PC-9 (cell line): ENCODE data around the gene ADPGK.

ENCODE experiments used
- EZH2 ChIP-seq: fragments of 200-600 bp; sonication (generic); IDR thresholded peaks from 2 replicates; pipeline ENCODE4 v1.8.0; 2017; ENCODE audit warnings: antibody characterized with exemption, low read depth
- TF ChIP-seq, protein P1 (sequence below): fragments of 200-600 bp; sonication (generic); conservative IDR thresholded peaks from 2 replicates; pipeline ENCODE4 v1.6.1; 2017; ENCODE audit warnings: mixed run types, antibody characterized with exemption, mild to moderate bottlenecking, moderate library complexity

DNA sequence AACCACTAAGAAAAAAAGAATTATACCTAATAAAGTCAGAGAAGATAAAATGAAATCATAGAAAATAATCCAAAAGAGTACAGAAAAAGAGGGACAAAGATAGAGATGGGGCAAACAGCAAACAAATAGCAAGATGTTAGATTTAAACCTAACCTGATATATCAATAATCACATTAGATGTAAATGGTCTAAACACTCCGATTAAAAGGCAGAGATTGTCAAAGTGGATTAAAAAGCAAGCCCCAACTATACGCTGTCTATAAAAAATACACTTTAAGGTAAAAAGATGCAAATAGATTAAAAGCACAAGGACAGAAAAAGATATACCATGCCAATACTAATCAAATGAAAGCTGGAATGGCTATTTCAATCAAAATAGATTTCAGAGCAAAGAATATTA, 16.8 kb downstream of the ADPGK start:
- TF ChIP-seq, protein P1, sequence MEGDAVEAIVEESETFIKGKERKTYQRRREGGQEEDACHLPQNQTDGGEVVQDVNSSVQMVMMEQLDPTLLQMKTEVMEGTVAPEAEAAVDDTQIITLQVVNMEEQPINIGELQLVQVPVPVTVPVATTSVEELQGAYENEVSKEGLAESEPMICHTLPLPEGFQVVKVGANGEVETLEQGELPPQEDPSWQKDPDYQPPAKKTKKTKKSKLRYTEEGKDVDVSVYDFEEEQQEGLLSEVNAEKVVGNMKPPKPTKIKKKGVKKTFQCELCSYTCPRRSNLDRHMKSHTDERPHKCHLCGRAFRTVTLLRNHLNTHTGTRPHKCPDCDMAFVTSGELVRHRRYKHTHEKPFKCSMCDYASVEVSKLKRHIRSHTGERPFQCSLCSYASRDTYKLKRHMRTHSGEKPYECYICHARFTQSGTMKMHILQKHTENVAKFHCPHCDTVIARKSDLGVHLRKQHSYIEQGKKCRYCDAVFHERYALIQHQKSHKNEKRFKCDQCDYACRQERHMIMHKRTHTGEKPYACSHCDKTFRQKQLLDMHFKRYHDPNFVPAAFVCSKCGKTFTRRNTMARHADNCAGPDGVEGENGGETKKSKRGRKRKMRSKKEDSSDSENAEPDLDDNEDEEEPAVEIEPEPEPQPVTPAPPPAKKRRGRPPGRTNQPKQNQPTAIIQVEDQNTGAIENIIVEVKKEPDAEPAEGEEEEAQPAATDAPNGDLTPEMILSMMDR, result no peak
- no peak for TF ChIP-seq EZH2
